Astrocyte (in vitro differentiated cells and primary cell): ENCODE data around the gene KEAP1. TPM values are rescaled to one million over a fixed set of nuclear protein-coding genes. Genes with fewer than 3 reads are reported as not detected.

Experiments
- DNase-seq: peaks from one replicate; pipeline ENCODE4 v3.0.0-alpha.2; 2010; ENCODE audit warnings: low read depth
- FAIRE-seq: peaks from 2 replicates; lab custom pipeline; 2011; peaks lifted over from hg19 to GRCh38; lab: Jason Lieb, UNC
- H2AFZ ChIP-seq: 2 replicates; pipeline ENCODE4 v1.6.0; 2012; ENCODE audit warnings: low read depth, low read length, inconsistent platforms
- H3K27ac ChIP-seq: 2 replicates; pipeline ENCODE4 v1.5.1; 2011; ENCODE audit warnings: low read depth, low read length, inconsistent platforms
- H3K27me3 ChIP-seq: 2 replicates; pipeline ENCODE4 v1.6.0; 2011; ENCODE audit warnings: low read length, inconsistent platforms; ENCODE audit not compliant: insufficient read depth
- H3K36me3 ChIP-seq: 2 replicates; pipeline ENCODE4 v1.5.1; 2011; ENCODE audit warnings: low read length, inconsistent platforms; ENCODE audit not compliant: insufficient read depth
- H3K4me1 ChIP-seq: 2 replicates; pipeline ENCODE4 v1.5.1; 2011; ENCODE audit warnings: low read length, inconsistent platforms; ENCODE audit not compliant: insufficient read depth
- H3K4me2 ChIP-seq: 2 replicates; pipeline ENCODE4 v1.6.0; 2012; ENCODE audit warnings: low read length, inconsistent platforms
- H3K4me3 ChIP-seq: 2 replicates; pipeline ENCODE4 v1.5.1; 2011; ENCODE audit warnings: low read depth, mild to moderate bottlenecking, low read length, inconsistent platforms; ENCODE audit not compliant: insufficient read depth
- H3K79me2 ChIP-seq: 2 replicates; pipeline ENCODE4 v1.6.0; 2012; ENCODE audit warnings: mild to moderate bottlenecking, low read length, inconsistent platforms; ENCODE audit not compliant: insufficient read depth
- H3K9ac ChIP-seq: 2 replicates; pipeline ENCODE4 v1.6.0; 2012; ENCODE audit warnings: mild to moderate bottlenecking, low read length, inconsistent platforms
- H3K9me3 ChIP-seq: 2 replicates; pipeline ENCODE4 v1.5.1; 2012; ENCODE audit warnings: low read depth, mild to moderate bottlenecking, low read length, inconsistent platforms; ENCODE audit not compliant: insufficient read depth
- H4K20me1 ChIP-seq: 2 replicates; pipeline ENCODE4 v1.6.0; 2012; ENCODE audit warnings: low read length, inconsistent platforms; ENCODE audit not compliant: insufficient read depth
- H3K27ac Mint-ChIP-seq: one replicate; pipeline ENCODE4 v1.8.0; 2021; ENCODE audit warnings: mild to moderate bottlenecking, mixed read lengths; ENCODE audit not compliant: unreplicated experiment
- H3K27me3 Mint-ChIP-seq: one replicate; pipeline ENCODE4 v1.8.0; 2021; ENCODE audit warnings: low read depth, mixed read lengths; ENCODE audit not compliant: unreplicated experiment
- H3K36me3 Mint-ChIP-seq: one replicate; pipeline ENCODE4 v1.8.0; 2021; ENCODE audit warnings: low read depth, mixed read lengths; ENCODE audit not compliant: unreplicated experiment
- H3K4me1 Mint-ChIP-seq: one replicate; pipeline ENCODE4 v1.8.0; 2021; ENCODE audit warnings: low read depth, mixed read lengths; ENCODE audit not compliant: unreplicated experiment
- H3K4me3 Mint-ChIP-seq: one replicate; pipeline ENCODE4 v1.8.0; 2021; ENCODE audit warnings: mild to moderate bottlenecking, moderate library complexity, mixed read lengths; ENCODE audit not compliant: unreplicated experiment
- H3K9me3 Mint-ChIP-seq: one replicate; pipeline ENCODE4 v1.8.0; 2021; ENCODE audit warnings: mild to moderate bottlenecking, mixed read lengths; ENCODE audit not compliant: unreplicated experiment
- CTCF ChIP-seq: IDR thresholded peaks from 2 replicates; pipeline ENCODE4 v1.5.1; 2011; ENCODE audit warnings: low read depth, mild to moderate bottlenecking, inconsistent platforms, low read length, moderate library complexity; ENCODE audit not compliant: insufficient read depth
- EZH2 ChIP-seq: IDR thresholded peaks from 2 replicates; pipeline ENCODE4 v1.6.1; 2012; ENCODE audit warnings: mild to moderate bottlenecking, low read length, inconsistent platforms; ENCODE audit not compliant: insufficient read depth
- total RNA-seq: library from RNA; stranded (reverse); gene quantifications from 2 replicates; pipeline ENCODE4 v1.2.1, GENCODE V29; 2021

The KEAP1 gene
- total RNA-seq, 1 donor from 2014 or later: 43.6 TPM

GRCh38 chr19:10454267-10454666, 48.9 kb downstream of the KEAP1 start:
- no peaks in the 10 kb centered on the region for H3K36me3 ChIP-seq
- H3K9me3 Mint-ChIP-seq: no peaks in the 10 kb centered on the region
- FAIRE-seq (no peak), DNase-seq (no peak)
- no peak overlapping the region for H3K4me3 Mint-ChIP-seq
- peaks cover 3% of the 10 kb centered on the region for H3K4me1 ChIP-seq
- no peak overlapping the region for H3K4me3 ChIP-seq
- peaks cover 3% of the 10 kb centered on the region for H3K4me1 Mint-ChIP-seq
- no peak overlapping the region for H3K4me2 ChIP-seq
- no peak overlapping the region for H3K27ac Mint-ChIP-seq
- H3K9ac ChIP-seq: no peak overlapping the region
- peaks cover 2% of the 10 kb centered on the region for H3K27me3 ChIP-seq
- peaks cover 21% of the 10 kb centered on the region for H4K20me1 ChIP-seq
- peaks cover 4% of the 10 kb centered on the region for H3K36me3 Mint-ChIP-seq
- H3K79me2 ChIP-seq: no peaks in the 10 kb centered on the region
- H3K27me3 Mint-ChIP-seq: peaks cover 16% of the 10 kb centered on the region
- H3K9me3 ChIP-seq: no peaks in the 10 kb centered on the region
- H3K27ac ChIP-seq: no peak overlapping the region
- TF ChIP-seq CTCF (no peak), EZH2 (no peak)
- no peak overlapping the region for H2AFZ ChIP-seq

- no peak for FAIRE-seq
- H3K4me1 Mint-ChIP-seq: peaks cover 3% of the 10 kb centered on the region
These were observed 49.3 kb downstream of the KEAP1 start for GRCh38 chr19:10453852-10454251.

GRCh38 chr19:10452726-10453618, 50.2 kb downstream of the KEAP1 start:
- no peaks in the 10 kb centered on the region for H3K9me3 ChIP-seq
- no peak overlapping the region for H3K4me3 Mint-ChIP-seq
- H3K9ac ChIP-seq: no peak overlapping the region
- H4K20me1 ChIP-seq: peaks cover 21% of the 10 kb centered on the region
- H3K4me2 ChIP-seq: no peak overlapping the region
- H3K4me1 ChIP-seq: no peaks in the 10 kb centered on the region
- FAIRE-seq (no peak), DNase-seq (no peak)
- peaks cover 22% of the 10 kb centered on the region for H3K27me3 Mint-ChIP-seq
- H3K27me3 ChIP-seq: peaks cover 2% of the 10 kb centered on the region
- no peaks in the 10 kb centered on the region for H3K36me3 ChIP-seq
- peaks cover 4% of the 10 kb centered on the region for H3K36me3 Mint-ChIP-seq
- H3K9me3 Mint-ChIP-seq: no peaks in the 10 kb centered on the region
- peaks cover 3% of the 10 kb centered on the region for H3K4me1 Mint-ChIP-seq
- H3K4me3 ChIP-seq: no peak overlapping the region
- H3K79me2 ChIP-seq: no peaks in the 10 kb centered on the region
- no peak overlapping the region for H3K27ac Mint-ChIP-seq
- no peak overlapping the region for H3K27ac ChIP-seq
- H2AFZ ChIP-seq: no peak overlapping the region
- TF ChIP-seq CTCF (no peak), EZH2 (no peak)

More at GRCh38 chr19:10453852-10454251, 49.3 kb downstream of the KEAP1 start:
- H3K4me3 Mint-ChIP-seq: no peak overlapping the region
- no peak for TF ChIP-seq EZH2
- H3K27ac Mint-ChIP-seq: no peak overlapping the region
- Histone ChIP-seq H3K79me2 (no peaks in the 10 kb centered on the region), H3K4me2 (no peak overlapping the region), H4K20me1 (peaks cover 21% of the 10 kb centered on the region), H3K4me1 (peaks cover 3% of the 10 kb centered on the region), H3K9me3 (no peaks in the 10 kb centered on the region), H3K4me3 (no peak overlapping the region), H3K9ac (no peak overlapping the region), H3K27me3 (peaks cover 2% of the 10 kb centered on the region), H3K36me3 (no peaks in the 10 kb centered on the region), H2AFZ (no peak overlapping the region), H3K27ac (no peak overlapping the region)
- H3K9me3 Mint-ChIP-seq: no peaks in the 10 kb centered on the region
- peaks cover 4% of the 10 kb centered on the region for H3K36me3 Mint-ChIP-seq
- DNase-seq: no peak
- peaks cover 19% of the 10 kb centered on the region for H3K27me3 Mint-ChIP-seq
